Coronary artery (tissue), 2 donors: ENCODE data around the gene MLLT6.
A peak's percentile ranks its signal among the peaks of the same experiment; 100 is the strongest.
"Not testable (repeated sequence)": the region's sequence is repeated elsewhere in the genome, so short reads cannot be mapped to it uniquely, and the experiment has no call there.

Experiments
- DNase-seq: peaks from one replicate; pipeline ENCODE4 v3.0.0-alpha.2; 2017; ENCODE audit warnings: low spot score
- H3K27ac ChIP-seq, 2 donors: fragments of 200-600 bp; sonication (generic); one replicate each; pipeline ENCODE4 v1.5.1; 2016 to 2019
- H3K4me3 ChIP-seq: fragments of 200-600 bp; sonication (generic); 2 replicates; pipeline ENCODE4 v1.5.1; 2016; ENCODE audit warnings: mild to moderate bottlenecking, moderate library complexity
- CTCF ChIP-seq: fragments of 200-600 bp; sonication (generic); IDR thresholded peaks from one replicate; pipeline ENCODE4 v1.5.1; 2019; ENCODE audit warnings: antibody characterized with exemption

The MLLT6 gene

GRCh38 chr17:38721802-38722201, 16.7 kb downstream of the MLLT6 start:
- no peak overlapping the region for H3K4me3 ChIP-seq
- DNase-seq = no peak
- no peak for TF ChIP-seq CTCF
- H3K27ac ChIP-seq = peak overlapping the region in 1 of 2 donors; percentile 1

GRCh38 chr17:38724337-38724988, 19.4 kb downstream of the MLLT6 start:
- Histone ChIP-seq H3K27ac (peak overlapping the region in 1 of 2 donors; percentile 37), H3K4me3 (no peak overlapping the region)
- no peak for TF ChIP-seq CTCF
- no peak for DNase-seq

- H3K4me3 ChIP-seq = no peak overlapping the region
These were observed 20.0 kb downstream of the MLLT6 start for GRCh38 chr17:38725066-38725465.

GRCh38 chr17:38726145-38726544, 21.1 kb downstream of the MLLT6 start:
- not testable (repeated sequence) for DNase-seq, H3K27ac ChIP-seq, H3K4me3 ChIP-seq

More at GRCh38 chr17:38725066-38725465, 20.0 kb downstream of the MLLT6 start:
- TF ChIP-seq CTCF = no peak
- peak overlapping the region in 1 of 2 donors; percentile 37 for H3K27ac ChIP-seq
- no peak for DNase-seq

GRCh38 chr17:38727736-38728135, 22.7 kb downstream of the MLLT6 start:
- H3K27ac ChIP-seq = peak overlapping the region in 1 of 2 donors; percentile 4
- no peak overlapping the region for H3K4me3 ChIP-seq
- TF ChIP-seq CTCF = no peak
- no peak for DNase-seq

- no peak for DNase-seq
- H3K4me3 ChIP-seq = no peak overlapping the region
- no peak for TF ChIP-seq CTCF
- H3K27ac ChIP-seq = peak overlapping the region in 1 of 2 donors; percentile 4
These were observed 23.3 kb downstream of the MLLT6 start for GRCh38 chr17:38728290-38728831.

- no peak for DNase-seq
- Histone ChIP-seq H3K27ac (peak overlapping the region; percentile 85 to 91), H3K4me3 (peak overlapping the region; percentile 85)
- TF ChIP-seq CTCF = no peak
These were observed 24.4 kb downstream of the MLLT6 start for GRCh38 chr17:38729368-38729885.
